Cortex of kidney (tissue), 1 donor: Measurements from ENCODE around the gene MICAL3.
"Not testable (repeated sequence)": the region's sequence is repeated elsewhere in the genome, so short reads cannot be mapped to it uniquely, and the experiment has no call there.

Source experiments
- DNase-seq: peaks from one replicate; lab custom pipeline; 2025; lab: John Stamatoyannopoulos, UW

Gene MICAL3

GRCh38 chr22:17777717-17778044, 246.7 kb downstream of the MICAL3 start:
- no peak for DNase-seq

GRCh38 chr22:17777005-17777716, 247.2 kb downstream of the MICAL3 start:
- no peak for DNase-seq

- no peak for DNase-seq
Observed at GRCh38 chr22:17775781-17776465, 248.4 kb downstream of the MICAL3 start.

GRCh38 chr22:17774926-17775685, 249.3 kb downstream of the MICAL3 start:
- no peak for DNase-seq

- no peak for DNase-seq
Observed at GRCh38 chr22:17774206-17774925, 250.0 kb downstream of the MICAL3 start, which contains the start of gene BID. Gene BID (minus strand): TSS chr22:17774469. CDS start chr22:17750116, 24,353 bp downstream.

- DNase-seq = no peak
Observed at GRCh38 chr22:17773606-17774205, 250.7 kb downstream of the MICAL3 start.

- no peak for DNase-seq
Observed at GRCh38 chr22:17772958-17773605, 251.3 kb downstream of the MICAL3 start.

GRCh38 chr22:17772249-17772957, 252.0 kb downstream of the MICAL3 start:
- no peak for DNase-seq

- DNase-seq = no peak
Observed at GRCh38 chr22:17770180-17771077, 253.9 kb downstream of the MICAL3 start.

GRCh38 chr22:17769716-17770082, 254.7 kb downstream of the MICAL3 start:
- no peak for DNase-seq

- no peak for DNase-seq
Observed at GRCh38 chr22:17769013-17769715, 255.2 kb downstream of the MICAL3 start.

GRCh38 chr22:17767233-17768065, 256.9 kb downstream of the MICAL3 start:
- no peak for DNase-seq

GRCh38 chr22:17764852-17765251, 259.5 kb downstream of the MICAL3 start:
- not testable (repeated sequence) for DNase-seq

- DNase-seq = no peak
Observed at GRCh38 chr22:17764036-17764435, 260.3 kb downstream of the MICAL3 start.

GRCh38 chr22:17763442-17763841, 260.9 kb downstream of the MICAL3 start:
- DNase-seq = not testable (repeated sequence)

- no peak for DNase-seq
Observed at GRCh38 chr22:17761138-17761488, 263.2 kb downstream of the MICAL3 start.

GRCh38 chr22:17754233-17754925, 270.0 kb downstream of the MICAL3 start:
- no peak for DNase-seq
